GM12874 (cell line): ENCODE measurements around the gene SYCP2.

Source experiments
- CTCF ChIP-seq: IDR thresholded peaks from 2 replicates; pipeline ENCODE4 v1.5.1; 2011; ENCODE audit warnings: low read depth, mild to moderate bottlenecking, control low read depth, low read length, moderate library complexity; ENCODE audit not compliant: insufficient read depth

The SYCP2 gene

GRCh38 chr20:59891581-59891980, 41.9 kb downstream of the SYCP2 start:
- TF ChIP-seq CTCF: no peak

DNA sequence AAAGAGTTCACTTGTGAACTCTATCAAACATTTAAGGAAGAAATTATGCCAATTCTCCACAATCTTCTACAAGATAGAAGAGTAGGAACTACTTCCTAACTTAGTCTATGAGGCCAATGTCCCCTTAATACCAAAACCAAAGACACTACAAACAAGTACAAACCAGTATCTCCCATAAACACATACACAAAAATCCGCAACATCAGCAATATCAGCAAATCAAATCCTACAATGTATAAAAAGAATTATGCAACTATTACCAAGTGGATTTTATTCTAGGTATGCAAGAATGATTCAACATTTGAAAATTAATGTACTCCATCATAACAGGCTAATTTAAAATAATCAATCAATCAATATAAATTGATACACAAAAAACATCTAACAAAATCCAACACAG, 45.4 kb downstream of the SYCP2 start:
- TF ChIP-seq CTCF: no peak

DNA sequence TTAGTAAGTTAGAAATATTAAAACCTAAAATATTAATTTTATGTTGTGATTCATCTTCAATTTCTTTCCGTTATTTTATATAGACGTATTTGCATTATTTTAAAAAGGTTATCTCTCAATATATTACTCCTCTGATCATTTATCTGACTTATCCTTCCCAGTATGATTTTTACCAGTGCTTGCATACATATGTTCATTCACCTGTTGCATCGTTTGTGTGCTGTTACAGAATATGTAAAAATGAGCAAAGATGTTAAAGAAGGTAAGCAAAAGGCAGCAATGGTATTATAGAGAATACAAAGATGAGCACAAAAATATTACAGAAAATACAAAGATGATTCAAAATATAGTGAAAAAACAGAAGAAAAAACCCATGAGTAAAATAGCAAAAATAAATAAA, 48.9 kb downstream of the SYCP2 start:
- no peak for TF ChIP-seq CTCF

DNA sequence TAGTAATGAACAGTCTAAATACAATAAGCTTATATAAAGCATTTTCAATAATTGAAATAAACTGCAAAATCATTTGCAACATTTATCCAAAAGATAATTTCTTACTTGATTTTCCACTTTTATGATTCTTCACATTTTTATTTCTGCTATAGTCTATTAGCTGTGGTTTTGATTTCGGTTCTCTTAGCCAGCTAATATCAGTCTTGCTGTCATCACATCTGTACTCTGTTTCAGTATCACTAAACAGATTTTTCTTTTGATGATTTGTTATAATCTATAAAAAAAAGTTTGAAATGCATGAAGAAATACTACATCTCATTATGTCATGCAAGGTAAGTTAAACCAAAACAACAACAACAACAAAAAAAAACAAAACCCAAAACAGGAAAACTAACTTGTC, 53.2 kb downstream of the SYCP2 start:
- no peak for TF ChIP-seq CTCF

- no peak for TF ChIP-seq CTCF
Measured at GRCh38 chr20:59873409-59873808, 60.0 kb downstream of the SYCP2 start.

- no peak for TF ChIP-seq CTCF
Measured at GRCh38 chr20:59871096-59871495, 62.3 kb downstream of the SYCP2 start.

DNA sequence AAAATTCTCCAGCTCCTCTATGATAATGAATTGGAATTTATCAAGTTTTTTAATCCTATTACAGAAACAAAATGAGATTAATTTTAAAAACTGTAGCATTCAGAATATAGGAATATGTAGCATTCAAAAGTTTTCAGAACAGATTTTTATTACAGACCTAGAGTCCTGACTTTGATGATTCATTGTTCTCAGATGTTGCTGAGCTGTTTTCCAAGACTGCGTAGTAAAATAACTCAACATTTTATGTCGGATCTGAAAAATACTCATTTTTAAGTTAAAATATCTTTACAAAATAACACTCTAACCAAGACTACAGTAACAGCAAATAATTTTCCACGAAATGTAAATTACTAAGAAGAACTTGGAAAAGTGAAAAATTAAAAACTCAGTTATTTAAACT, 67.1 kb downstream of the SYCP2 start:
- TF ChIP-seq CTCF: no peak

DNA sequence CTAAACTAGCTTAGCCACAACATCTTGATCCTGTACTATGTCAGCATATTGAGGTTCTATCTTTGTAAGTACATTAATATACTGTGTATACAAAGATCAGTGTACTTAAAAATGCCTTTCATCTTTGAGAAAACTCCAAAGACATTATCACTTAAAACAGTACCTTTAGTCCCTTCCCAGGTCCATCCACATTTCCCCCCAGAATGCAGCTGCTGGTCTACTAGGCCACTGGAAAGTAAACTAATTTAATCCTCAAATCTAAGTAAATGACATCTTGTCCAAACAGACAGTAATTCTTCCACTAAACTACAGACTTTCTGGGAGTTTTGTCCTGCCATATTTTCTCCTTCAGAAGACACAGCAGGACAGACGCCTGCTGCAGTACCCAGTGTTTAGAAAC, 68.7 kb downstream of the SYCP2 start:
- no peak for TF ChIP-seq CTCF
